Erythroblast (primary cell): ENCODE results near the gene DPP10.

Experiments used
- GATA1 ChIP-seq: IDR thresholded peaks from 2 replicates; pipeline ENCODE4 v1.6.1; 2011; ENCODE audit warnings: low read depth, mild to moderate bottlenecking, control low read depth, low read length, moderate library complexity
- POLR2A ChIP-seq: IDR thresholded peaks from 2 replicates; pipeline ENCODE4 v1.6.1; 2011; ENCODE audit warnings: mild to moderate bottlenecking, low read length

DNA sequence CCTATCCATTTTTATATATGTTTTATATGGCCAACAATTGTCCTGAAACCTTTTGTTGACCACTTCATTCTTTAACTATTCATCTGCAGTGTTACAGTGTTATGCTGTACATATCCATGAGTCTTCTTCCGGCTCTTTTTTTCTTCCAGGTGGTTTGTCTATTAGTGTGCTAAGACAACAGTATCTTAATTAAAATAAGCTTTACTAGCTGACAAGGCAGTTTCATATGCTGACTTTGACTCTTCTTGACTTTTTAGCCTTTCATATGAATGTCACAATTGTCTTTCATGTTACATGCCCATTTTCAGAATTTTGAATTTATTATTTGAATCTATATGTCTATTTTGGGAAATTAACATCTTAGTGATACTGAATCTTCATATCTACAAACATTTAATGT is 1249.0 kb downstream of the DPP10 start:
- no peak for TF ChIP-seq POLR2A
- no peak for TF ChIP-seq GATA1
